BLaER1 treated with 17β-estradiol and CSF1 and Interleukin-3, amounts not matched to agents 10 nM and 100 nM (cell line): Measurements from ENCODE around the gene ZNF385C.

Experiments used
- H3K27ac ChIP-seq, 11 experiments: shearing (Covaris generic); formaldehyde crosslinking; 2 replicates each; pipeline ENCODE4 v1.8.1; 2022
- H3K27me3 ChIP-seq, 11 experiments: shearing (Covaris generic); formaldehyde crosslinking; 2 replicates each; pipeline ENCODE4 v1.8.1; 2022
- H3K36me3 ChIP-seq, 11 experiments: shearing (Covaris generic); formaldehyde crosslinking; 2 replicates each; pipeline ENCODE4 v1.8.1; 2022
- H3K4me1 ChIP-seq, 10 experiments: shearing (Covaris generic); formaldehyde crosslinking; 2 replicates each; pipeline ENCODE4 v1.8.1; 2022
- H3K4me2 ChIP-seq, 11 experiments: shearing (Covaris generic); formaldehyde crosslinking; 2 replicates each; pipeline ENCODE4 v1.8.1; 2022
- H3K4me3 ChIP-seq, 10 experiments: shearing (Covaris generic); formaldehyde crosslinking; 2 replicates each; pipeline ENCODE4 v1.8.1; 2022
- H3K9ac ChIP-seq, 11 experiments: shearing (Covaris generic); formaldehyde crosslinking; 2 replicates each; pipeline ENCODE4 v1.8.1; 2022
- H3K9me3 ChIP-seq, 11 experiments: shearing (Covaris generic); formaldehyde crosslinking; replicated peaks in 1 of 11; 2 replicates each; pipeline ENCODE4 v1.8.1; 2022
- H4K20me1 ChIP-seq, 11 experiments: shearing (Covaris generic); formaldehyde crosslinking; 2 replicates each; pipeline ENCODE4 v1.8.1; 2022
- Cebpa-rat ChIP-seq, 11 experiments: shearing (Covaris generic); IDR thresholded peaks; 2 replicates each; pipeline ENCODE4 v1.8.1; 2022

Gene ZNF385C

GRCh38 chr17:42055496-42055895 lies 42.8 kb downstream of the ZNF385C start:
- Histone ChIP-seq H3K4me2 (peak overlapping the region in 5 of 11 experiments; percentile 2 to 31 (median 17); a peak in 5 of 22 replicates), H3K9ac (no peak overlapping the region), H3K4me3 (no peak overlapping the region), H4K20me1 (no peaks in the 10 kb centered on the region; a peak in 1 of 22 replicates), H3K9me3 (no peaks in the 10 kb centered on the region), H3K36me3 (no peaks in the 10 kb centered on the region), H3K27me3 (peaks cover 16 to 39% (median 32%) of the 10 kb centered on the region in 11 experiments), H3K27ac (no peak overlapping the region), H3K4me1 (peaks cover 0 to 35% (median 22%) of the 10 kb centered on the region in 10 experiments; a peak in 17 of 20 replicates)
- no peak for TF ChIP-seq Cebpa-rat (IDR thresholded peaks at IDR 0.05)

- no peaks in the 10 kb centered on the region for H3K36me3 ChIP-seq
- H4K20me1 ChIP-seq = no peaks in the 10 kb centered on the region; a peak in 1 of 22 replicates
- no peaks in the 10 kb centered on the region for H3K9me3 ChIP-seq
- H3K27ac ChIP-seq = no peak overlapping the region
- H3K9ac ChIP-seq = no peak overlapping the region
- peaks cover 0 to 32% (median 19%) of the 10 kb centered on the region in 10 experiments; a peak in 17 of 20 replicates for H3K4me1 ChIP-seq
- H3K4me3 ChIP-seq = no peak overlapping the region
- H3K4me2 ChIP-seq = peak overlapping the region in 5 of 11 experiments; percentile 2 to 31 (median 17); a peak in 4 of 22 replicates
- no peak for TF ChIP-seq Cebpa-rat (IDR thresholded peaks at IDR 0.05)
- H3K27me3 ChIP-seq = peaks cover 20 to 44% (median 36%) of the 10 kb centered on the region in 11 experiments
Observed at GRCh38 chr17:42055027-42055426, 43.2 kb downstream of the ZNF385C start.

GRCh38 chr17:42053731-42054500 lies 44.4 kb downstream of the ZNF385C start:
- H3K4me3 ChIP-seq = no peak overlapping the region
- no peaks in the 10 kb centered on the region for H3K36me3 ChIP-seq
- H3K27me3 ChIP-seq = peaks cover 32 to 55% (median 48%) of the 10 kb centered on the region in 11 experiments
- no peak for TF ChIP-seq Cebpa-rat (IDR thresholded peaks at IDR 0.05)
- H4K20me1 ChIP-seq = no peaks in the 10 kb centered on the region; a peak in 1 of 22 replicates
- no peak overlapping the region for H3K9ac ChIP-seq
- H3K4me1 ChIP-seq = peaks cover 0 to 34% (median 13%) of the 10 kb centered on the region in 10 experiments; a peak in 11 of 20 replicates
- H3K4me2 ChIP-seq = peak overlapping the region in 4 of 11 experiments; percentile 2 to 21 (median 15); a peak in 4 of 22 replicates
- H3K9me3 ChIP-seq = no peaks in the 10 kb centered on the region
- no peak overlapping the region for H3K27ac ChIP-seq

- Histone ChIP-seq H3K9me3 (no peaks in the 10 kb centered on the region), H3K27ac (no peak overlapping the region), H3K9ac (no peak overlapping the region), H3K4me1 (peaks cover 0 to 28% (median 12%) of the 10 kb centered on the region in 10 experiments; a peak in 11 of 20 replicates), H4K20me1 (no peaks in the 10 kb centered on the region; a peak in 1 of 22 replicates), H3K27me3 (peaks cover 33 to 64% (median 57%) of the 10 kb centered on the region in 11 experiments), H3K4me3 (no peak overlapping the region), H3K36me3 (no peaks in the 10 kb centered on the region), H3K4me2 (no peak overlapping the region)
- TF ChIP-seq Cebpa-rat (IDR thresholded peaks at IDR 0.05) = no peak
Observed at GRCh38 chr17:42052346-42052877, 45.9 kb downstream of the ZNF385C start.

- peaks cover 0 to 28% (median 12%) of the 10 kb centered on the region in 10 experiments; a peak in 11 of 20 replicates for H3K4me1 ChIP-seq
- H3K4me3 ChIP-seq = no peak overlapping the region
- no peak overlapping the region for H3K27ac ChIP-seq
- peaks cover 33 to 64% (median 57%) of the 10 kb centered on the region in 11 experiments for H3K27me3 ChIP-seq
- no peaks in the 10 kb centered on the region for H3K9me3 ChIP-seq
- no peaks in the 10 kb centered on the region; a peak in 1 of 22 replicates for H4K20me1 ChIP-seq
- H3K36me3 ChIP-seq = no peaks in the 10 kb centered on the region
- no peak for TF ChIP-seq Cebpa-rat (IDR thresholded peaks at IDR 0.05)
- H3K9ac ChIP-seq = no peak overlapping the region
- H3K4me2 ChIP-seq = peak overlapping the region in 1 of 11 experiments; percentile 78; a peak in 1 of 22 replicates
Observed at GRCh38 chr17:42051645-42052044, 46.6 kb downstream of the ZNF385C start.

GRCh38 chr17:42051013-42051400 lies 47.3 kb downstream of the ZNF385C start:
- Histone ChIP-seq H3K9ac (no peak overlapping the region), H4K20me1 (no peaks in the 10 kb centered on the region; a peak in 1 of 22 replicates), H3K4me1 (peaks cover 0 to 27% (median 12%) of the 10 kb centered on the region in 10 experiments; a peak in 11 of 20 replicates), H3K36me3 (no peaks in the 10 kb centered on the region), H3K27me3 (peaks cover 33 to 64% (median 57%) of the 10 kb centered on the region in 11 experiments), H3K4me3 (peak overlapping the region in 6 of 10 experiments; percentile 46 to 68 (median 58); a peak in 8 of 20 replicates), H3K27ac (no peak overlapping the region), H3K4me2 (peak overlapping the region in 7 of 11 experiments; percentile 36 to 83 (median 73); a peak in 10 of 22 replicates), H3K9me3 (no peaks in the 10 kb centered on the region)
- TF ChIP-seq Cebpa-rat (IDR thresholded peaks at IDR 0.05) = no peak

- peak within 1 kb of the TSS; percentile 46 to 68 (median 58) for H3K4me3 ChIP-seq
- H3K9me3 ChIP-seq = no peaks in the 10 kb centered on the region
- H3K27me3 ChIP-seq = peaks cover 33 to 64% (median 57%) of the 10 kb centered on the region in 11 experiments
- peaks cover 0 to 22% (median 7%) of the 10 kb centered on the region in 10 experiments; a peak in 11 of 20 replicates for H3K4me1 ChIP-seq
- peak within 1 kb of the TSS in 10 of 11 experiments; percentile 33 to 70 (median 62); a peak in 19 of 22 replicates for H3K9ac ChIP-seq
- no peak for TF ChIP-seq Cebpa-rat (IDR thresholded peaks at IDR 0.05)
- H3K36me3 ChIP-seq = no peaks in the 10 kb centered on the region
- peak within 1 kb of the TSS; percentile 61 to 86 (median 76) for H3K4me2 ChIP-seq
- H4K20me1 ChIP-seq = no peaks in the 10 kb centered on the region; a peak in 1 of 22 replicates
- H3K27ac ChIP-seq = peak within 1 kb of the TSS in 2 of 11 experiments; percentile 40 to 47; a peak in 4 of 22 replicates
Observed at GRCh38 chr17:42050393-42051012, 47.8 kb downstream of the ZNF385C start, which contains the start of gene C17orf113. C17orf113 (minus strand) TSS chr17:42050601; CDS start chr17:42043376, 7,225 bp downstream.

GRCh38 chr17:42049834-42050392 lies 48.4 kb downstream of the ZNF385C start:
- Histone ChIP-seq H3K4me2 (peak overlapping the region; percentile 61 to 86 (median 76)), H3K27me3 (peaks cover 33 to 64% (median 57%) of the 10 kb centered on the region in 11 experiments), H4K20me1 (no peaks in the 10 kb centered on the region; a peak in 1 of 22 replicates), H3K27ac (peak overlapping the region in 2 of 11 experiments; percentile 40 to 47; a peak in 4 of 22 replicates), H3K4me3 (peak overlapping the region; percentile 46 to 68 (median 58)), H3K4me1 (peaks cover 0 to 21% (median 4%) of the 10 kb centered on the region in 10 experiments; a peak in 7 of 20 replicates), H3K36me3 (no peaks in the 10 kb centered on the region), H3K9ac (peak overlapping the region in 10 of 11 experiments; percentile 33 to 70 (median 62); a peak in 19 of 22 replicates), H3K9me3 (no peaks in the 10 kb centered on the region)
- no peak for TF ChIP-seq Cebpa-rat (IDR thresholded peaks at IDR 0.05)
